Fibroblast of mammary gland (primary cell): ENCODE measurements around the gene RBP5.

Experiments
- DNase-seq: peaks from one replicate; pipeline ENCODE4 v3.0.0-alpha.2; 2010; ENCODE audit warnings: low read depth
- H3K4me3 ChIP-seq: 2 replicates; pipeline ENCODE4 v1.5.1; 2011; ENCODE audit warnings: low read depth, mild to moderate bottlenecking, low read length, moderate library complexity; ENCODE audit not compliant: control insufficient read depth
- TF ChIP-seq, protein P1 (sequence below): conservative IDR thresholded peaks from 2 replicates; pipeline ENCODE4 v1.5.1; 2011; ENCODE audit warnings: low read depth, low read length, inconsistent platforms; ENCODE audit not compliant: control insufficient read depth, insufficient read depth

Gene RBP5

DNA sequence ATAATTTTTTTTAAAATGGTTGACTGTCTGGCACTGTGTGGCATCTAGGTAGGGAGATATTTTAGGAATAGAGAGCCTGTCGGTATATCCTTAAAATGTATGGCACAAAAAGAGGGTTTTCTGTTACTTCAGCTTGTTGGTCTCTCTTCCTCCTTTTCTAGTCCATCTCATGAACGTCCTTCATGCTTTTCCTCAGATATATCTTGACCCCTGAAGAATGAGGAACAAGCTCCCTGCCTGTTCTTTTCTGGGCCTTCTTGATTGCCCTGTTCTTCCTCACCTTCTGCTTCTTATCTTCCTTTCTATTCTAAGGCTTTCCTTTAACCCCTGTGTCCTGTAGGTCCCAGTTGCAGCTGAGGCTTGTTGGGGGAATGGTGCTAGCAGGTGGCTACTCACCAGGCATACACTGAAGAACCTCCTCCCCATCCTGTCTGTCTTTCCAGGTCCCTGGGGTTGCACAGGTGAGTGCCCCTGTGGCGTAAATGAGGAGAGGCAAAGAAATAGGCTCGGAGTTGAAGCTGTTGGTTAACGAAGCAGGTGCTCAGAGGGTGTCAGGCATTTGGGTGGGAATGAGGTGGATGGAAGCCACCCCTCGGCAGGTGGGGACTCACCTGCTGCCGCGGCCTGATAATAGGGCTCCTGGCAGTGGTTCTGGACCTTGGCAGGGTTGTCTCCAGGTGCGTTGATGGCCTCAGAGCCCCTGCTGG lies 29.2 kb downstream of the RBP5 start:
- DNase-seq, result no peak
- H3K4me3 ChIP-seq, result no peak overlapping the region
- TF ChIP-seq, protein P1, sequence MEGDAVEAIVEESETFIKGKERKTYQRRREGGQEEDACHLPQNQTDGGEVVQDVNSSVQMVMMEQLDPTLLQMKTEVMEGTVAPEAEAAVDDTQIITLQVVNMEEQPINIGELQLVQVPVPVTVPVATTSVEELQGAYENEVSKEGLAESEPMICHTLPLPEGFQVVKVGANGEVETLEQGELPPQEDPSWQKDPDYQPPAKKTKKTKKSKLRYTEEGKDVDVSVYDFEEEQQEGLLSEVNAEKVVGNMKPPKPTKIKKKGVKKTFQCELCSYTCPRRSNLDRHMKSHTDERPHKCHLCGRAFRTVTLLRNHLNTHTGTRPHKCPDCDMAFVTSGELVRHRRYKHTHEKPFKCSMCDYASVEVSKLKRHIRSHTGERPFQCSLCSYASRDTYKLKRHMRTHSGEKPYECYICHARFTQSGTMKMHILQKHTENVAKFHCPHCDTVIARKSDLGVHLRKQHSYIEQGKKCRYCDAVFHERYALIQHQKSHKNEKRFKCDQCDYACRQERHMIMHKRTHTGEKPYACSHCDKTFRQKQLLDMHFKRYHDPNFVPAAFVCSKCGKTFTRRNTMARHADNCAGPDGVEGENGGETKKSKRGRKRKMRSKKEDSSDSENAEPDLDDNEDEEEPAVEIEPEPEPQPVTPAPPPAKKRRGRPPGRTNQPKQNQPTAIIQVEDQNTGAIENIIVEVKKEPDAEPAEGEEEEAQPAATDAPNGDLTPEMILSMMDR, result no peak

DNA sequence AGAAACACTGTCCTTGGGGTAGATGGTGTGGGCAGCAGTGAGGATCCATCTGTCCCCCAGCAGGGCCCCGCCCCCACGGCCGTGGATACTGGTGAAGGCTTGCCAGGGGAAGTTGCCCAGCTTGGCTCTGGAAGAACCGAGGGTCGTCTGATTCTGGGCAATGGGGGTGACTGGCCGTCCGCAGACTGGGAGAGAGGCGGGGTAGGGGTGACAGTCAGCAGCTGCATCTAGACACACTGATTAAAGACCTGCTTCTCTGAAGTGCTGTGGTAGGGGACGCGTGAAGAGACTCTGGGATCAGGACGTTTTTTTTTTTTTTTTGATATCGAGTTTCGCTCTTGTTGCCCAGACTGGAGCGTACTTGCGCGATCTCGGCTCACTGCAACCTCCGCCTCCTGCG lies 31.7 kb downstream of the RBP5 start:
- TF ChIP-seq, protein P1, result no peak
- no peak overlapping the region for H3K4me3 ChIP-seq
- no peak for DNase-seq

DNA sequence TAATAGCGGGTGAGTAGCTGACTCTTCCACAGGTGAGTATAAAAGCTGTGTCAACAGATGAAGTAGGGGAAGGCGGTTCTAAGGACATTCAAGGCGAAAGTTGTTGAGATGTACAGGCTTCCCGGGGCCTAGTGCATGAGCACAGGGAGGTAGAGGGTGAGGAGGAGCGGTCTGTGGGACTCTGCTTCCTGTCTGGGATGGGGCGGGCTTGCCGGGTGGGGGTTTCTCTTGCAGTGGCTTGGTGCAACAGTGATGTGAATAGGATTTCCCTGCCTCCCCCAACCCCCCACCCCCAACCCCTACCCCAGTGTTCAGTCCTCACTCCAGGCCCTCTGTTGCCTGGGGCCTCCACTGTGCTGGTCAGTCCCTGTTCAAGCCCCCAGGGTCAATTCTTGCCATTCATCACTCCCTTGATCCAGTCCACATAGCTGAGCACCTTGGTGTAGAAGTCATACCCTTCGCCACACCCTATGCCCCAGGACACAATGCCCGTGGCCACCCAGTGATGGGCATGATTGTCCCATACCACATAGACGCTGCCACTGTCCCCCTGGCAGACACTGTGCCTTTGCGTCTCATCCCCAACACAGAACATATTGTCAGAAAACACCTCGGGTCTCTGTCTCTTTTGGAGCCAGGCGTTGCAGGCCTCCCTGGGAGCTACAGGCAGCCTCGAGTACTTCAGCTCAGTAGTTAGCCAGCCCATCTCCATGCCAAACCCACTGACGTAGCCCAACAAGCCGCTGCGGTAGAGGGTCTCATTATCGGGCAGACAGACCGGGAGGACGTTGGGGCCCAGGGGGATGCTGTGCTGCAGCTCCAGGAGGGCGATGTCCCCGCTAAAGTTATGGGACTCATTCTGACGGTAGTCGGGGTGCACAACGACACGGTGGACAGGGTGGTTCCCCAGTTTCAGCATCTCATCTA lies 32.4 kb downstream of the RBP5 start:
- TF ChIP-seq, protein P1, result no peak
- H3K4me3 ChIP-seq, result no peak overlapping the region

DNA sequence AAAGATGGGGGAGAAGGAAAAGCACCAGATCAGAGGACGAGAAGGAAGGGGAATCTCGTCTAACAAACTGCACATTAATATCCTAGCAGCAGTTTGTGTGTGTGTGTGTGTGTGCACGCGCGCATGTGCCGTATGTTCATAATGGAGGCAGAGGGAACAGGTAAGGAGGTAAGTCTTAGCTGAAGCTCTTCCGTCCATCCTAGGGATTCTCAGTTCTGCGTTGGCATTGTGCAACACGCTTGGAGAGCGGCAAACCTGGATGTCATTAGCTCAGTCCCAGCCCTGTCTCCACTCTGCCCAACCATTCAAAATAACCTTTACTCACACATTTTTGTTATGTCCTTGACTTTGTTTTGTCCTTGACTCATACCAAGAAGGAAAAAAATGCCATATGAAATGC lies 34.8 kb downstream of the RBP5 start:
- H3K4me3 ChIP-seq, result no peak overlapping the region
- TF ChIP-seq, protein P1, result no peak
- DNase-seq, result peak; percentile 71

More for the DNA sequence above, 32.4 kb downstream of the RBP5 start:
- DNase-seq, result no peak

DNA sequence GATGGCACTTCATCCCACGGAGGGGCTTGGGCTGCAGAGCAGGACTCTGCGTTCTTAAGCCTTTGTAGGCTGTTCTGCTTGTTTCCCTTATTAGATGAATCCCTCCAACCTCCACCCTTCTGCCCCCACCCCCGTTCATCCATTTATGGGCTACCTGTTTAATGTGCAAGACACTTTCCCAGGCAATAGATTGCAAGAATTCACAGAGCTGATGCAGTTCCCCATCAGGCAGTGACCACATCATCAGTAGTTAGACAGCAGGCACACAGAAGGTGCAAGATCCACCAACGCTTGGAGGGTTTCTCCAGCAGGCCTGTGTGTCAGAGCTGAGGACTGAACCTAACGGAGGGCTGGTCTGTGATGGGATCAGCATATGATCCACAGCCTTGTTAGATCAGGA lies 35.2 kb downstream of the RBP5 start:
- peak; percentile 30 for DNase-seq
- H3K4me3 ChIP-seq, result no peak overlapping the region
- TF ChIP-seq, protein P1, result no peak

DNA sequence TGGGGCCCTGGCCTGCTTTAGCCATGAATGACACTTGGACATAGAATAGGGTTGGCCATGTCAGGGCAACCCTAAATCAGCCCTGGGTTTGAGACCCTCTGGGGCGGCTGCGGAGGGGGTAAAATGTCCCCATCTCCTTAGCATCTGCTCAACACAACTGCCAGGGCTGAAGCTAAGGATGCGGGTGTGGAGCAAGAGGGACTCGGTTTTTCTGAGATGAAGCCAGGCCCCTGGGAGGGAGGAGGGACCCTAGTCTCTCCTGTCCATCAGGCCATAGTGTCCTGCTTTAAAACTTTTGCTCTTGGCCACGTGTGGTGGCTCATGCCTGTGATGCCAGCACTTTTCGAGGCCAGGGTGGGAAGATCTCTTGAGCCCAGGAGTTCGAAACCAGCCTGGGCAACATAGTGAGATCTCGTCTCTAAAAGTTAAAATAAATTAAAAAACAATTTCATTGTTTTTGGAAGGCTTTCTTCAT lies 35.7 kb downstream of the RBP5 start:
- no peak overlapping the region for H3K4me3 ChIP-seq
- TF ChIP-seq, protein P1, result no peak
- no peak for DNase-seq
